Neutrophil (primary cell): ENCODE data around the gene GALNT10.

Source experiments
- H3K27ac ChIP-seq: fragments of 200-600 bp; sonication (generic); 2 replicates; pipeline ENCODE4 v1.5.1; 2016; ENCODE audit warnings: mild to moderate bottlenecking, moderate library complexity
- H3K27me3 ChIP-seq: fragments of 200-600 bp; sonication (generic); 2 replicates; pipeline ENCODE4 v1.6.0; 2016; ENCODE audit warnings: mild to moderate bottlenecking
- H3K36me3 ChIP-seq: fragments of 200-600 bp; sonication (generic); 2 replicates; pipeline ENCODE4 v1.5.1; 2017
- H3K4me1 ChIP-seq, 2 experiments: fragments of 200-600 bp in 1 of 2; sonication (generic) in 1 of 2; 1 replicate in 1 of 2; 2 replicates in 1 of 2; pipeline versions ENCODE4 v1.5.1 to v1.6.1; 2013 to 2016; ENCODE audit warnings: low read depth in 1 of 2, low read length in 1 of 2, mild to moderate bottlenecking in 1 of 2, moderate library complexity in 1 of 2; ENCODE audit not compliant: control insufficient read depth in 1 of 2, insufficient read depth in 1 of 2
- H3K4me3 ChIP-seq, 2 experiments: fragments of 200-600 bp in 1 of 2; sonication (generic) in 1 of 2; 1 replicate in 1 of 2; 2 replicates in 1 of 2; pipeline ENCODE4 v1.5.1; 2013 to 2016; ENCODE audit warnings: low read depth in 1 of 2, low read length in 1 of 2, mild to moderate bottlenecking in 1 of 2, moderate library complexity in 1 of 2
- H3K9me3 ChIP-seq: fragments of 200-600 bp; sonication (generic); 2 replicates; pipeline ENCODE4 v1.5.1; 2016
- TF ChIP-seq, protein P1 (sequence below): fragments of 200-600 bp; sonication (generic); IDR thresholded peaks from 2 replicates; pipeline ENCODE4 v1.5.1; 2016; ENCODE audit warnings: antibody characterized with exemption

The GALNT10 gene

DNA sequence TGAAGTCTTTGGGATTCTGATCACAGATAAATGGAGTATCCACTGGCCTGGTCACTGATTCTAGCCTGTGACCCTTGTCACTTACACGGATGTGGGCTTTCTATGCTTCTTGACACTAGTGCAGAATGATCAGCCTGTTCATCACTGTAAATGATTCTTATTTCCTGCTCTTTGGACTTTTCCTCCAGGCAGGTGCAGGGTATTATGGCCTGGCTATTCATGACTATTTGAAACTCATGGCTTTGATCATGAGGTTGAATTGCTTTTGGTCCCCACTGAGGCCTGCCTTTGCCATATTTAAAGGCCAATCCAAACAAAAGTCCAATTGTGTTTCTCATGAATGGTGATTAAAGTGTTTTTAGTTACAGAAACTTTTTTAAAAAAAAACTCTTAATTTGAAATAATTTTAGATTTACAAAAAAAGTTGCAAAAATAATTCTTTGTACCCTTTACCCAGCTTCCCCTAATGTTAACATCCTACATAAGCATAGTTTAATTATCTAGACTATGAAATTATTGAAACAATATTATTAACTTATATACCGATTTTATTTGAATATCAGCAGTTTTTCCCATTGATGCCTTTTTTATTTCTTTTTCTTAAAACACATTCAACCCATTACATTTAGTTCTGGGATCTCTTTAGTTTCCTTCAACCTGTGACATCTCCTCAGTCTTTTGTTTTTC, 68.1 kb downstream of the GALNT10 start:
- TF ChIP-seq, protein P1, sequence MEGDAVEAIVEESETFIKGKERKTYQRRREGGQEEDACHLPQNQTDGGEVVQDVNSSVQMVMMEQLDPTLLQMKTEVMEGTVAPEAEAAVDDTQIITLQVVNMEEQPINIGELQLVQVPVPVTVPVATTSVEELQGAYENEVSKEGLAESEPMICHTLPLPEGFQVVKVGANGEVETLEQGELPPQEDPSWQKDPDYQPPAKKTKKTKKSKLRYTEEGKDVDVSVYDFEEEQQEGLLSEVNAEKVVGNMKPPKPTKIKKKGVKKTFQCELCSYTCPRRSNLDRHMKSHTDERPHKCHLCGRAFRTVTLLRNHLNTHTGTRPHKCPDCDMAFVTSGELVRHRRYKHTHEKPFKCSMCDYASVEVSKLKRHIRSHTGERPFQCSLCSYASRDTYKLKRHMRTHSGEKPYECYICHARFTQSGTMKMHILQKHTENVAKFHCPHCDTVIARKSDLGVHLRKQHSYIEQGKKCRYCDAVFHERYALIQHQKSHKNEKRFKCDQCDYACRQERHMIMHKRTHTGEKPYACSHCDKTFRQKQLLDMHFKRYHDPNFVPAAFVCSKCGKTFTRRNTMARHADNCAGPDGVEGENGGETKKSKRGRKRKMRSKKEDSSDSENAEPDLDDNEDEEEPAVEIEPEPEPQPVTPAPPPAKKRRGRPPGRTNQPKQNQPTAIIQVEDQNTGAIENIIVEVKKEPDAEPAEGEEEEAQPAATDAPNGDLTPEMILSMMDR, result no peak
- H3K36me3 ChIP-seq, result peaks cover 4% of the 10 kb centered on the region
- no peaks in the 10 kb centered on the region for H3K9me3 ChIP-seq
- H3K27me3 ChIP-seq, result no peaks in the 10 kb centered on the region
- no peaks in the 10 kb centered on the region for H3K4me1 ChIP-seq
- no peak overlapping the region for H3K4me3 ChIP-seq
- H3K27ac ChIP-seq, result no peak overlapping the region

DNA sequence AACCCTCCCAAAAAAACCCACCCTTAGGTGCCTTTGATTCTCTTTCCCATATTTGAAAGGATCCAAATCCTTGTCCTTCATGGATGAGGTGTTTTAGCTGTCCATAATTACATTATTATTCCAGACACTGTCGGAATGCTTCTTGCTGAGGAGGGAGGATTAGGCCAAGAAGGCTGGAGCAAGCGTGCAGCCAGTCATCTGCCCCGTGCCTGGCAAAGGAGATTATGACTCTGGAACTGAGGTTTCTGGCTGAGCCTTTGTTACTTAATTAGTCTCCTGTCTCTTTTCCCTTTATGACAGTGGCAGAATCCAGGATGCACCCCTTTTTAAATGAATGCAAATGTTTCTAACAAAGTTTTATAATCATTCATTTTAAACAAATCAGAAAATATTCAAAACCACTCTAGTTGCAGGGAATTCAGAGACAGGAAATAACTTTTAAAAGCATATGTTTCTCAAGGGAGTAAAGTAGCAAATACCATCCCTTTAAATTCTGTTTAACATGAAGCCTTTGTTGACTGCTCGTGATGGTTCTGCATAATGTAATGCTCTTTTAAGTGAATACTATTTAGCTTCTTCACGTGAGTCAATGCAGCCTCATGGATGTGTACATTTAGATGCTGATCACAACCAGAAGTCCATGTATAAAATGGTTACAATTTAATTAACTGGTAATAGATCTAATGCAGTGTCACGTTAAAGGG, 69.8 kb downstream of the GALNT10 start:
- peaks cover 11 to 13% of the 10 kb centered on the region in 2 experiments for H3K4me1 ChIP-seq
- H3K9me3 ChIP-seq, result no peaks in the 10 kb centered on the region
- H3K27ac ChIP-seq, result no peak overlapping the region

GRCh38 chr5:154262342-154262741, 71.8 kb downstream of the GALNT10 start:
- H3K36me3 ChIP-seq, result peaks cover 4% of the 10 kb centered on the region
- H3K4me3 ChIP-seq, result no peak overlapping the region
- H3K27me3 ChIP-seq, result no peaks in the 10 kb centered on the region
- no peak overlapping the region for H3K27ac ChIP-seq
- TF ChIP-seq, protein P1, result no peak
- no peaks in the 10 kb centered on the region for H3K9me3 ChIP-seq
- H3K4me1 ChIP-seq, result peaks cover 26 to 28% of the 10 kb centered on the region in 2 experiments

More for the DNA sequence above, 69.8 kb downstream of the GALNT10 start:
- TF ChIP-seq, protein P1, result no peak
- no peaks in the 10 kb centered on the region for H3K27me3 ChIP-seq
- H3K36me3 ChIP-seq, result peaks cover 4% of the 10 kb centered on the region
- H3K4me3 ChIP-seq, result no peak overlapping the region

- H3K9me3 ChIP-seq, result no peaks in the 10 kb centered on the region
- peaks cover 26 to 50% of the 10 kb centered on the region in 2 experiments for H3K4me1 ChIP-seq
- no peak overlapping the region for H3K4me3 ChIP-seq
- H3K36me3 ChIP-seq, result peaks cover 4% of the 10 kb centered on the region
- TF ChIP-seq, protein P1, result no peak
- H3K27me3 ChIP-seq, result no peaks in the 10 kb centered on the region
- peak overlapping the region; percentile 74 for H3K27ac ChIP-seq
Observed at GRCh38 chr5:154264549-154265196, 74.1 kb downstream of the GALNT10 start.

DNA sequence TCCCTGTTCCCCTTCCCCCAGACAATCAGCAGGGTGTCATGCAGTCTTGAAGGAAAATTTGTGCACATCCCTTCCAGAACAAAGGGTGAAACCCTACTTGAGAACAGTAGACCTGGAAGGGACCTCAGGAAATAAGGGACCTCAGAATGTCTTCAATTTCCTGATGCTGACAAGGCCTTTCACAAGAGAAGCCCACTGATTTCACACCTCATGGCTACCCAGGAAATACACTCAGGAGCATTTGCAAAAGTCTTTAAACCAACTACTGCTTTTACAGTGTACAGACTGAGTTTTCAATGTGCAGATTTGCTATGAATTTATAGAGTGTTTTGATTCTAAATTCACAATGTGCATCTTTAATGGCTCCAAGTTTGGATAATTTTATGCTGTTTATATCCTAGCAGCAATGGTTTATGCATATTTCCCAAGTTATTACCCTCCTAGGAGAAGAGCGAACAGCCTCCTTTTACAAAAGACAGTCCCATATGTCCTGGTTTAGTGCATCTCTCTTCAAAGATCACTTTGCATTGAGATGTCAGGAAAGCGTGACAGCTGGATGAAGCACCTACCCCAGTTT, 74.8 kb downstream of the GALNT10 start:
- peaks cover 26 to 50% of the 10 kb centered on the region in 2 experiments for H3K4me1 ChIP-seq
- TF ChIP-seq, protein P1, result no peak
- H3K4me3 ChIP-seq, result no peak overlapping the region
- H3K27me3 ChIP-seq, result no peaks in the 10 kb centered on the region
- H3K9me3 ChIP-seq, result no peaks in the 10 kb centered on the region
- H3K27ac ChIP-seq, result peak overlapping the region; percentile 74
- H3K36me3 ChIP-seq, result peaks cover 4% of the 10 kb centered on the region
